Measurements from ENCODE around the gene PLEKHM2.

PLEKHM2 gene

DNA sequence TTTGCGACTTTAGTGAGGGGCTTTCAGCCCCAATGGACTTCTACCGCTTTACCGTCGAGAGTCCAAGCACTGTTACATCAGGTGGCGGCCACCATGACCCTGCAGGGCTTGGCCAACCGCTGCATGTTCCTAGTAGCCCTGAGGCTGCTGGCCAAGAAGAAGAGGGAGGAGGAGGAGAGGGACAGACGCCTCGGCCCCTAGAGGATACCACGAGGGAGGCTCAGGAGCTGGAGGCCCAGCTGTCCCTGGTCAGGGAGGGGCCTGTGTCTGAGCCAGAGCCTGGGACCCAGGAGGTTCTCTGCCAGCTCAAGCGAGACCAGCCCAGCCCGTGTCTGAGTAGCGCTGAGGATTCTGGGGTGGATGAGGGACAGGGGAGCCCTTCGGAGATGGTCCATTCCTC is 43.3 kb downstream of the PLEKHM2 start:
- Histone ChIP-seq H3K4me3 (ENCODE audit: low read depth, low read length) (no peak overlapping the region), H3K27ac (ENCODE audit: low read depth, low read length) (no peak overlapping the region), H3K9me3 (ENCODE audit: control insufficient read depth, insufficient read depth, low read length) (no peaks in the 10 kb centered on the region), H3K4me1 (ENCODE audit: control insufficient read depth, insufficient read depth, low read length) (no peaks in the 10 kb centered on the region), H3K9ac (ENCODE audit: low read depth, low read length) (no peak overlapping the region), H3K36me3 (ENCODE audit: control insufficient read depth, insufficient read depth, low read length) (peaks cover 75% of the 10 kb centered on the region), H3K27me3 (ENCODE audit: control insufficient read depth, insufficient read depth, low read length) (no peaks in the 10 kb centered on the region)

DNA sequence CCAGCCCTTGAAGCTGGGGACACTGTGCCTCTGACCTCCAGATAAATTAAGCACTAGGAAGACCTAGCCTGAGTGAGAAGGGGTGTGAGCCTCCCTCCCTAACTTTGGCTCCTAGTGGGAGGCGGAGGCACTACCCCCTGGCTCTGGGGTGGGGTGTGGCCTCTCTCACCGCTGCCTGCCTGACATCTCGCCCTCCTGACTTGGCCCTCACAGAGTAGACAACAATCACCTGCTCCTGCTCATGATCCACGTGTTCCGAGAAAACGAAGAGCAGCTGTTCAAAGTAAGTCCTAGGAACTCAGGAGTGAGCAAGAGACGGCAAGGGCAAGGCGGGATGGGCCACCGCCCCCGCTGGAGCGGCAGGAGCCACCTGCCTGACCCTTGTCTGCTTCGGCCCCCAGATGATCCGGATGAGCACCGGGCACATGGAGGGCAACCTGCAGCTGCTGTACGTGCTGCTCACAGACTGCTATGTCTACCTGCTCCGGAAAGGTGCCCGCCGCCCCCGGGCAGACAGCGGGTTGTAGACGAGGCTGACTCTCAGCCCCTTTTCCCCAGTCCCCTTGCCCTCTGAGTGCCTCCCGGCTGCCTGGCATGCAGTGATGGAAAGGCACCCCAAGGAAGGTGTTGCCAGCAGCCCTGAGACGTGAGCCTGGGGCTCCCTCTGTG is 43.9 kb downstream of the PLEKHM2 start:
- Histone ChIP-seq H3K9ac (ENCODE audit: low read depth, low read length) (no peak overlapping the region), H3K4me1 (ENCODE audit: control insufficient read depth, insufficient read depth, low read length) (no peaks in the 10 kb centered on the region), H3K36me3 (ENCODE audit: control insufficient read depth, insufficient read depth, low read length) (peaks cover 73% of the 10 kb centered on the region), H3K4me3 (ENCODE audit: low read depth, low read length) (no peak overlapping the region), H3K9me3 (ENCODE audit: control insufficient read depth, insufficient read depth, low read length) (no peaks in the 10 kb centered on the region), H3K27me3 (ENCODE audit: control insufficient read depth, insufficient read depth, low read length) (no peaks in the 10 kb centered on the region), H3K27ac (ENCODE audit: low read depth, low read length) (no peak overlapping the region)

DNA sequence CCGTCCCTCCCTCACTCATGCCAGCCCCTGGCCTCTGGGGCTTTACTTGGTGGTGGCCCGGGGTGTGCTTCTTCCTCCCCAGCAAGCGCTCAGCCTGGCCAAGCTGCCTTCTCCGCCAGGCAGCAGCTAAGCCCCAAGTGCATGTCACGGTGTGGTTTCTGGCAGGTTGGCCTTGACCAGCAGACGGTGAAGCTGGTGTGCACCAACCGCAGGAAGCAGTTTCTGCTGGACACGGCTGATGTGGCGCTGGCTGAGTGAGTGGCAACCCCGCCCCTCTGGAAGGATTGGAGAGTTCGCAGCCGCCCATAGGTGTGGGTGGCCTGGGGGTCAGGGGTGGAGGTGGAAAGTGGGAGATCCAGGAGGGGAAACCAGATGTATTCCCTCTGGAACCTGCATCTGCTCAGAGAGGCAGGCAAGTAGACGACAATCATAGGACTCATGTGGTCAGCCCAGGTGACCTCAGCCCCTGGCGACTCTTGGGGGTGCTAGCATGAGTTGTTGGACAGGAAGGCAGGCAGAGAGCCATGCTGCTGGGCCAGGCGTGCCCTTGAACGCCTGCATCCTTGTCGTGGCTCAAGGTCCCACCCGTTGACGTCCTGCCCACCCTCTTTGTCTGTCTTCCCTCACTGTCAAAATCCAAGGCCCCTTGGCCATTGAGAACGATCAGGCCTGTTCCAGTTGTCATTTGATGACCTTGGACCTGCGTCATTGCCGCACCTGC is 45.0 kb downstream of the PLEKHM2 start:
- H3K4me1 ChIP-seq (ENCODE audit: control insufficient read depth, insufficient read depth, low read length): no peaks in the 10 kb centered on the region
- peaks cover 82% of the 10 kb centered on the region for H3K36me3 ChIP-seq (ENCODE audit: control insufficient read depth, insufficient read depth, low read length)
- H3K9ac ChIP-seq (ENCODE audit: low read depth, low read length): no peak overlapping the region
- no peaks in the 10 kb centered on the region for H3K9me3 ChIP-seq (ENCODE audit: control insufficient read depth, insufficient read depth, low read length)
- no peak overlapping the region for H3K4me3 ChIP-seq (ENCODE audit: low read depth, low read length)
- no peaks in the 10 kb centered on the region for H3K27me3 ChIP-seq (ENCODE audit: control insufficient read depth, insufficient read depth, low read length)
- no peak overlapping the region for H3K27ac ChIP-seq (ENCODE audit: low read depth, low read length)

DNA sequence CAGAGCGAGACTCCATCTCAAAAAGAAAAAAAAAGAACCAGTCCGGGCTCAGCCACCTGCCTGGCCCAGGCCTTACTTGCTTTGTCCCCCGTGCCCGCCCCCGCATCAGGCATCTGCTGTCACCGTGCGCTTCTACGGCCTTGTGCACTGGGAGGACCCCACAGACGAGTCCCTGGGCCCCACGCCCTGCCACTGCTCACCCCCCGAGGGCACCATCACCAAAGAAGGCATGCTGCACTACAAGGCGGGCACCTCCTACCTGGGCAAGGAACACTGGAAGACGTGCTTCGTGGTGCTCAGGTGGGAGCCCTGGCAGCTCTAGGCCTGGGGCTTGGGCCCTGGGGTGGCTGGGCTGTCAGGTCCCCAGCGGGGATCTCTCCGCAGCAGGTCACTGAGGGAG is 46.3 kb downstream of the PLEKHM2 start:
- Histone ChIP-seq H3K27me3 (ENCODE audit: control insufficient read depth, insufficient read depth, low read length) (no peaks in the 10 kb centered on the region), H3K27ac (ENCODE audit: low read depth, low read length) (no peak overlapping the region), H3K4me3 (ENCODE audit: low read depth, low read length) (no peak overlapping the region), H3K9ac (ENCODE audit: low read depth, low read length) (no peak overlapping the region), H3K4me1 (ENCODE audit: control insufficient read depth, insufficient read depth, low read length) (no peaks in the 10 kb centered on the region), H3K36me3 (ENCODE audit: control insufficient read depth, insufficient read depth, low read length) (peaks cover 86% of the 10 kb centered on the region), H3K9me3 (ENCODE audit: control insufficient read depth, insufficient read depth, low read length) (no peaks in the 10 kb centered on the region)

DNA sequence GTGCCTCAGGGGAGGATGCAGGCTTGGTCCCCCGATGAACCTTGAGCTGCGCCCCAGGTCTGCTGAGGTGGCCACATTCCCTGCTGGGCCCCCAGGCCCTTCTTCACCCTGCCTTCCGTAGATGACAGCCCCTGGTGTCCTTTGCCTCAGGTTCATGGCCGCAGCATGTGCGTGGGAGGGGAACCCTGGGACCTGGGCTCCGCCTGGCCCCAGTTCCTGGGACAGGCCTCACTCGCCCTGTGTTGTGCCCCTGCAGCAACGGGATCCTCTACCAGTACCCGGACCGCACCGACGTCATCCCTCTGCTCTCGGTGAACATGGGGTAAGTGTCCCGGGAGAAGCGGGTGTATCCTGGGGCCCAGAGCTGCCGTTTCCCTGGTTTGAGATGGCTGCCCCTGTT is 46.8 kb downstream of the PLEKHM2 start:
- Histone ChIP-seq H3K9ac (ENCODE audit: low read depth, low read length) (no peak overlapping the region), H3K27me3 (ENCODE audit: control insufficient read depth, insufficient read depth, low read length) (no peaks in the 10 kb centered on the region), H3K36me3 (ENCODE audit: control insufficient read depth, insufficient read depth, low read length) (peaks cover 81% of the 10 kb centered on the region), H3K4me3 (ENCODE audit: low read depth, low read length) (no peak overlapping the region), H3K9me3 (ENCODE audit: control insufficient read depth, insufficient read depth, low read length) (no peaks in the 10 kb centered on the region), H3K27ac (ENCODE audit: low read depth, low read length) (no peak overlapping the region), H3K4me1 (ENCODE audit: control insufficient read depth, insufficient read depth, low read length) (no peaks in the 10 kb centered on the region)

DNA sequence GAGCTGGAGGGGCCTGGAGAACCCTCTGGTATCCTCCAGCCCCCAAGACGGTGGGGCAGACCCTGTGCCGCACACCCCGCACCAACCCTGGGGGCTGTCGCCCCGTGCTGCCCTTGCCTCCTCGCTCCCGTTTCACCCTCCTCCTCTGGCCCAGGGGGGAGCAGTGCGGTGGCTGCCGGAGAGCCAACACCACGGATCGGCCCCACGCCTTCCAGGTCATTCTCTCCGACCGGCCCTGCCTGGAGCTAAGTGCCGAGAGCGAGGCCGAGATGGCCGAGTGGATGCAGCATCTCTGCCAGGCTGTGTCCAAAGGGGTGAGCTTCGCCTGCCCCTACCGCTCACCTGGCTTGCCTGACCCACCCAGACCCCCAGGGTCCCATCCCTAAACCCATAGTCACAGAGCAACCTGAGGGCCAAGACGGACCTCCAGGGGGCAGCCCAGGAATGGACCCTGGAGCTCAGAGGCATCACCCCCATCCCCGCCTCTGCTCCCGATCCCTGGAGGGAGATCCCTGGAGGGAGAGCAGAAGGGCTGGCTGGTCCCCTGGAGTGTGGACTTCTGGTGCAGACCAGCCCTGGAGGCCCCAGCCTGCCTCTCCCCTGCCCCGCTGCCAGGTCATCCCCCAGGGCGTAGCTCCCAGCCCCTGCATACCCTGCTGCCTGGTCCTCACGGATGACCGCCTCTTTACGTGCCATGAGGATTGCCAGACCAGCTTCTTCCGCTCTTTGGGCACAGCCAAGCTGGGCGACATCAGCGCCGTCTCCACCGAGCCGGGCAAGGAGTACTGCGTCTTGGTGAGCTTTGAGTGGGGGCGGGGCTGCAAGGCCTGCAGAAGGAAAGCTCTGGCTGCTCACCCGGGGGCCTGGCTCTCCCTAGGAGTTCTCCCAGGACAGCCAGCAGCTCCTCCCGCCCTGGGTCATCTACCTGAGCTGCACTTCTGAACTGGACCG is 47.9 kb downstream of the PLEKHM2 start:
- H3K27me3 ChIP-seq (ENCODE audit: control insufficient read depth, insufficient read depth, low read length): no peaks in the 10 kb centered on the region

DNA sequence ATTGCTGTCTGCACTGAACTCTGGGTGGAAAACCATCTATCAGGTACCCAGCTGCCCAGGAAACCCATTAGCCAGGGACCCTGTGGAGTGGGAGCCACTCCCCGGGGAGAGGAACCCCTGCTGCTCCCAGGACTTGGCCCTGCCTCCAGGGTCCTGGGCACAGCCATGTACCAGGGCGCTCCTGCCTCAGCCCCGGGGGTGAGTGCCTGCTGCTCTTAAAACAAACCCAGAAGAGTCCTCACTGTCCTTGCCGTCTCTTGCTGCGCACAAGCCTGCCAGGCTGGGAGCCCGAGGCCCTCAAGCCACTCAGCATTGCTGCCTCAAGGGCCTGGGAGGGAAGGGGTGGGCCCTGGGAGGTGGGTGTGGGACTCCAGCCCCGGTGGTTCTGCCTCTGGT is 48.6 kb downstream of the PLEKHM2 start:
- Histone ChIP-seq H3K4me1 (ENCODE audit: control insufficient read depth, insufficient read depth, low read length) (no peaks in the 10 kb centered on the region), H3K27ac (ENCODE audit: low read depth, low read length) (no peak overlapping the region), H3K36me3 (ENCODE audit: control insufficient read depth, insufficient read depth, low read length) (peaks cover 64% of the 10 kb centered on the region), H3K27me3 (ENCODE audit: control insufficient read depth, insufficient read depth, low read length) (no peaks in the 10 kb centered on the region), H3K4me3 (ENCODE audit: low read depth, low read length) (no peak overlapping the region), H3K9ac (ENCODE audit: low read depth, low read length) (no peak overlapping the region), H3K9me3 (ENCODE audit: control insufficient read depth, insufficient read depth, low read length) (no peaks in the 10 kb centered on the region)

More for the DNA sequence above, 47.9 kb downstream of the PLEKHM2 start:
- no peaks in the 10 kb centered on the region for H3K4me1 ChIP-seq (ENCODE audit: control insufficient read depth, insufficient read depth, low read length)
- H3K9me3 ChIP-seq (ENCODE audit: control insufficient read depth, insufficient read depth, low read length): no peaks in the 10 kb centered on the region
- no peak overlapping the region for H3K4me3 ChIP-seq (ENCODE audit: low read depth, low read length)
- H3K9ac ChIP-seq (ENCODE audit: low read depth, low read length): no peak overlapping the region
- no peak overlapping the region for H3K27ac ChIP-seq (ENCODE audit: low read depth, low read length)
- peaks cover 70% of the 10 kb centered on the region for H3K36me3 ChIP-seq (ENCODE audit: control insufficient read depth, insufficient read depth, low read length)

DNA sequence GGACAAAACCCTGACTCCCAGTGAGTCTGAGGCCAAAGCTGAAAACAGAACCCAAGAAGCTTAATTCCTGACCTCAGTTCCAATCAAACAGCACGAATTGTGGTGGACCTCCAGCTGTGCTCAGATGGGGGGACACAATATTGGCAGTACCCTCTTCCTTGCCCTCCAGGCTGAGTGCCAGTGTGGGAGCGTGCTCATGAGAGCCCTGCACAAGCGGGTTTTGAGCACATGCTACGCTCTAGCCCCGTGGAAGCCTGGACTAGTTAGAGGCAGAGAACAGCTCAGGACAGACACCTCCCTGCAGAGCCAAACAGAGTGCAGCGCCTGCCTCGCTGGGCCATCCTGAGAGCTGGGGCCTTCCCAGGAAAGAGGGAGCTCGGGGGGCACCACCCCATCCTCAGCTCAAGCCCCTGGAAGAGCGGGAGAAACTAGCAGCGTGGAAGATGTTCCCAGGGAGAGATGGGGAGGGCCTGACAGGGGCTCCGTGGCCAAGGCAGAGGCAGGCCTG is 49.2 kb downstream of the PLEKHM2 start:
- H3K27me3 ChIP-seq (ENCODE audit: control insufficient read depth, insufficient read depth, low read length): no peaks in the 10 kb centered on the region
- H3K27ac ChIP-seq (ENCODE audit: low read depth, low read length): no peak overlapping the region
- no peak overlapping the region for H3K9ac ChIP-seq (ENCODE audit: low read depth, low read length)
- peaks cover 58% of the 10 kb centered on the region for H3K36me3 ChIP-seq (ENCODE audit: control insufficient read depth, insufficient read depth, low read length)
- H3K9me3 ChIP-seq (ENCODE audit: control insufficient read depth, insufficient read depth, low read length): no peaks in the 10 kb centered on the region
- H3K4me3 ChIP-seq (ENCODE audit: low read depth, low read length): no peak overlapping the region
- no peaks in the 10 kb centered on the region for H3K4me1 ChIP-seq (ENCODE audit: control insufficient read depth, insufficient read depth, low read length)

DNA sequence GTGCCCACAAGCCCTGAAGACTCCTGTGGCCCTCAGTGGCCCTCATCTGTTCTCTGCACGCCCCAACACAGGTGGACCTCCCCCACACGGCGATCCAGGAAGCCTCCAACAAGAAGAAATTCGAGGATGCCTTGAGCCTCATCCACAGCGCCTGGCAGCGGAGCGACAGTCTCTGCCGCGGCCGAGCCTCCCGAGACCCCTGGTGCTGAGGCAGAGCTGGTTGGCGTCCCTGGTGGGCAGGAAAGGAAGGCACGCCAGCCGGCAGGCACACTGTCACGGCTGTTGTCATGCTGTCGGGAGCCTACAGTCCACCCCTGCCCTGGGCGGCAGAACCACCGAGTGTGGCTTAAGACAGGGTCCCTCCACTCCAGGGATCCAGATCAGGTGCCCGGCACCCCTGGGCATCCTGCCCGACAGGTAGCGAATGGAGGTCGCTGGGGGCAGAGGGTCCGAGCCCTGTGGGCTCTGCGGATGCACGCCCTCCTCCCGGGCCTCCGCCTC is 49.7 kb downstream of the PLEKHM2 start:
- H3K9me3 ChIP-seq (ENCODE audit: control insufficient read depth, insufficient read depth, low read length): no peaks in the 10 kb centered on the region
- no peaks in the 10 kb centered on the region for H3K27me3 ChIP-seq (ENCODE audit: control insufficient read depth, insufficient read depth, low read length)
- H3K4me1 ChIP-seq (ENCODE audit: control insufficient read depth, insufficient read depth, low read length): no peaks in the 10 kb centered on the region
- no peak overlapping the region for H3K4me3 ChIP-seq (ENCODE audit: low read depth, low read length)
- no peak overlapping the region for H3K9ac ChIP-seq (ENCODE audit: low read depth, low read length)
- no peak overlapping the region for H3K27ac ChIP-seq (ENCODE audit: low read depth, low read length)
- peaks cover 53% of the 10 kb centered on the region for H3K36me3 ChIP-seq (ENCODE audit: control insufficient read depth, insufficient read depth, low read length)

DNA sequence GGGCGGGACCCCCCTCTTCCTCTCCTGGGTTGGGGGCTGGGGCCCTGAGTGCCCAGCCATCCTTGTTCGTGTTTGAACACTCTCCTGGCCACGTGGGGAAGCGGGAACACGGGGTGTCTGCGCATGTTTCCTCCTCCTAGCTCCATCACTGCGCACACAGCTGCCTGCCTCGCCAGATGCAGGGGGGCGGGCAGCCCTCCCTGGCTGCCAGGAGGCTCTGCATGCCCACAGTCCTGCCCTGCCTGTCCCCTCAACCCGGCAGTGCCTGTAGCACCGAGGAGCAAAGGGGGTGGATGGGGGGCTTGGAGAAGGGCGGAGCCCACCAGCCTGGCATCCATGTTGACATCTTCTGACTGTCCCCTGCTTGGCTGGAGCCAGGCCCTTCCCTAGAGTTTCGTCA is 50.2 kb downstream of the PLEKHM2 start:
- Histone ChIP-seq H3K27ac (ENCODE audit: low read depth, low read length) (no peak overlapping the region), H3K4me3 (ENCODE audit: low read depth, low read length) (no peak overlapping the region), H3K9ac (ENCODE audit: low read depth, low read length) (no peak overlapping the region), H3K27me3 (ENCODE audit: control insufficient read depth, insufficient read depth, low read length) (no peaks in the 10 kb centered on the region), H3K36me3 (ENCODE audit: control insufficient read depth, insufficient read depth, low read length) (peaks cover 48% of the 10 kb centered on the region), H3K4me1 (ENCODE audit: control insufficient read depth, insufficient read depth, low read length) (no peaks in the 10 kb centered on the region), H3K9me3 (ENCODE audit: control insufficient read depth, insufficient read depth, low read length) (no peaks in the 10 kb centered on the region)
